ENCODE measurements around the gene OR51A4. TPM values are rescaled to one million over a fixed set of nuclear protein-coding genes. Genes with fewer than 3 reads are reported as not detected.

The OR51A4 gene
- total RNA-seq, 4 donors from 2014 or later, result not detected

Other genes with a start within 250 kb of the OR51A4 start
- 1 to 10 TPM in 2 of 4 donors, under 1 TPM in 2; under 0.01 to 1.8 (median 0.72) TPM for gene OR51E2, start 249.8 kb downstream of the OR51A4 start, total RNA-seq
- not detected for gene MMP26, start 242.8 kb downstream of the OR51A4 start, total RNA-seq
- gene OR51F1, start 177.7 kb downstream of the OR51A4 start, total RNA-seq, result not detected
- not detected for gene OR52R1, start 143.2 kb downstream of the OR51A4 start, total RNA-seq
- not detected for gene OR51F2, start 126.3 kb downstream of the OR51A4 start, total RNA-seq
- not detected for gene OR51S1, start 98.4 kb downstream of the OR51A4 start, total RNA-seq
- not detected for gene OR51T1, start 65.7 kb downstream of the OR51A4 start, total RNA-seq
- gene OR51A7, start 43.8 kb downstream of the OR51A4 start, total RNA-seq, result not detected
- gene OR51G2, start 28.3 kb downstream of the OR51A4 start, total RNA-seq, result not detected
- gene OR51G1, start 23.3 kb downstream of the OR51A4 start, total RNA-seq, result not detected
- not detected for gene OR51A2, start 8.1 kb upstream of the OR51A4 start, total RNA-seq
- not detected for gene OR51L1, start 47.2 kb upstream of the OR51A4 start, total RNA-seq
- gene OR52J3, start 98.9 kb upstream of the OR51A4 start, total RNA-seq, result not detected
- gene OR52E2, start 112.0 kb upstream of the OR51A4 start, total RNA-seq, result not detected
- gene OR52E1, start 122.0 kb upstream of the OR51A4 start, total RNA-seq, result not detected
- gene OR52A5, start 190.8 kb upstream of the OR51A4 start, total RNA-seq, result not detected
- not detected for gene OR52A1, start 207.2 kb upstream of the OR51A4 start, total RNA-seq